ENCODE measurements around the gene GPC3. TPM values are rescaled to one million over a fixed set of nuclear protein-coding genes. Genes with fewer than 3 reads are reported as not detected.

GPC3 gene
- total RNA-seq, 2 experiments from 2014 or later, result 0.25 to 0.59 TPM

- TF ChIP-seq CTCF (IDR thresholded peaks at IDR 0.05), result no peak
- no peaks in the 10 kb centered on the region for H3K36me3 Mint-ChIP-seq (ENCODE audit: low read depth)
- Histone ChIP-seq H3K4me3 (ENCODE audit: low read length) (no peak overlapping the region), H3K36me3 (ENCODE audit: insufficient read depth, low read length) (no peaks in the 10 kb centered on the region), H3K9me3 (ENCODE audit: control insufficient read depth in 1 of 2, insufficient read depth in 1 of 2, low read length in 2 of 2) (no peaks in the 10 kb centered on the region), H3K4me1 (ENCODE audit: insufficient read depth, low read length) (no peaks in the 10 kb centered on the region), H3K27me3 (ENCODE audit: control insufficient read depth in 1 of 2, insufficient read depth in 2 of 2, low read length in 2 of 2) (peaks cover 0 to 4% of the 10 kb centered on the region in 2 experiments), H3K27ac (ENCODE audit: low read depth in 1 of 2, low read length in 2 of 2) (no peak overlapping the region)
- no peaks in the 10 kb centered on the region for H3K9me3 Mint-ChIP-seq
- H3K27ac Mint-ChIP-seq, result no peak overlapping the region
- CTCF ChIA-PET, result no interaction called here
- intact Hi-C loops (cut with DNase I, micrococcal nuclease), result no loop called here
- ATAC-seq (ENCODE audit: poor library complexity) (no peak), DNase-seq (no peak)
- H3K4me1 Mint-ChIP-seq (ENCODE audit: low read depth), result no peaks in the 10 kb centered on the region
- no peak overlapping the region for H3K4me3 Mint-ChIP-seq
- POLR2A ChIA-PET, result no interaction called here
- no peaks in the 10 kb centered on the region for H3K27me3 Mint-ChIP-seq
These were observed 10.4 kb upstream of the GPC3 start for GRCh38 chrX:133995759-133996158.

- no peaks in the 10 kb centered on the region for H3K27me3 Mint-ChIP-seq
- ATAC-seq (ENCODE audit: poor library complexity), result no peak
- H3K27me3 ChIP-seq (ENCODE audit: control insufficient read depth in 1 of 2, insufficient read depth in 2 of 2, low read length in 2 of 2), result peaks cover 0 to 4% of the 10 kb centered on the region in 2 experiments
- H3K9me3 ChIP-seq (ENCODE audit: control insufficient read depth in 1 of 2, insufficient read depth in 1 of 2, low read length in 2 of 2), result no peaks in the 10 kb centered on the region
- ChIA-PET POLR2A (no interaction called here), CTCF (no interaction called here)
- no peaks in the 10 kb centered on the region for H3K36me3 ChIP-seq (ENCODE audit: insufficient read depth, low read length)
- no peak overlapping the region for H3K4me3 Mint-ChIP-seq
- no peak overlapping the region for H3K27ac ChIP-seq (ENCODE audit: low read depth in 1 of 2, low read length in 2 of 2)
- H3K9me3 Mint-ChIP-seq, result no peaks in the 10 kb centered on the region
- H3K4me1 ChIP-seq (ENCODE audit: insufficient read depth, low read length), result no peaks in the 10 kb centered on the region
- H3K4me3 ChIP-seq (ENCODE audit: low read length), result no peak overlapping the region
- no peak for TF ChIP-seq CTCF (IDR thresholded peaks at IDR 0.05)
- intact Hi-C loops (cut with DNase I, micrococcal nuclease), result no loop called here
- no peaks in the 10 kb centered on the region for H3K4me1 Mint-ChIP-seq (ENCODE audit: low read depth)
- H3K27ac Mint-ChIP-seq, result no peak overlapping the region
- no peak for DNase-seq
- H3K36me3 Mint-ChIP-seq (ENCODE audit: low read depth), result no peaks in the 10 kb centered on the region
These were observed 9.2 kb upstream of the GPC3 start for GRCh38 chrX:133994576-133994975.

GRCh38 chrX:133992882-133993281, 7.5 kb upstream of the GPC3 start:
- Mint-ChIP-seq H3K27ac (no peak overlapping the region), H3K27me3 (no peaks in the 10 kb centered on the region), H3K4me1 (ENCODE audit: low read depth) (no peaks in the 10 kb centered on the region), H3K4me3 (no peak overlapping the region), H3K9me3 (no peaks in the 10 kb centered on the region), H3K36me3 (ENCODE audit: low read depth) (no peaks in the 10 kb centered on the region)
- Histone ChIP-seq H3K4me3 (ENCODE audit: low read length) (no peak overlapping the region), H3K4me1 (ENCODE audit: insufficient read depth, low read length) (no peaks in the 10 kb centered on the region), H3K9me3 (ENCODE audit: control insufficient read depth in 1 of 2, insufficient read depth in 1 of 2, low read length in 2 of 2) (no peaks in the 10 kb centered on the region), H3K27me3 (ENCODE audit: control insufficient read depth in 1 of 2, insufficient read depth in 2 of 2, low read length in 2 of 2) (peaks cover 0 to 4% of the 10 kb centered on the region in 2 experiments), H3K27ac (ENCODE audit: low read depth in 1 of 2, low read length in 2 of 2) (no peak overlapping the region), H3K36me3 (ENCODE audit: insufficient read depth, low read length) (no peaks in the 10 kb centered on the region)
- TF ChIP-seq CTCF (IDR thresholded peaks at IDR 0.05), result no peak
- ChIA-PET CTCF (no interaction called here), POLR2A (no interaction called here)
- ATAC-seq (ENCODE audit: poor library complexity) (no peak), DNase-seq (no peak)
- intact Hi-C loops (cut with DNase I, micrococcal nuclease), result no loop called here

Measured in CD4-positive, alpha-beta T cell (primary cell).